GM23338 (cell line): ENCODE measurements around the gene TMEM242. TPM values are rescaled to one million over a fixed set of nuclear protein-coding genes. Genes with fewer than 3 reads are reported as not detected.

ENCODE experiments used
- ATAC-seq: fragments of 200-7000 bp; cut with Tn5 transposase; 3 replicates; pipeline ENCODE4 v1.9.1; 2020
- DNase-seq: peaks from one replicate; pipeline ENCODE4 v3.0.0-alpha.2; 2015; ENCODE audit warnings: low spot score
- H2AFZ ChIP-seq: fragments of 200-600 bp; sonication (generic); 2 replicates; pipeline ENCODE4 v1.8.0; 2016; ENCODE audit warnings: antibody characterized with exemption, mild to moderate bottlenecking, moderate library complexity
- H3F3A ChIP-seq: fragments of 200-600 bp; sonication (generic); replicated peaks from 2 replicates; pipeline ENCODE4 v1.8.0; 2017; ENCODE audit warnings: antibody characterized with exemption, mixed run types, low read depth
- H3K27ac ChIP-seq: fragments of 200-600 bp; sonication (generic); 2 replicates; pipeline ENCODE4 v1.6.1; 2016; ENCODE audit warnings: low read depth
- H3K27me3 ChIP-seq: fragments of 200-600 bp; sonication (generic); 2 replicates; pipeline ENCODE4 v1.8.0; 2016; ENCODE audit warnings: mild to moderate bottlenecking, mixed run types, moderate library complexity; ENCODE audit not compliant: insufficient read depth
- H3K36me3 ChIP-seq: fragments of 200-600 bp; sonication (generic); 2 replicates; pipeline ENCODE4 v1.8.0; 2016; ENCODE audit warnings: mild to moderate bottlenecking; ENCODE audit not compliant: insufficient read depth
- H3K4me1 ChIP-seq: fragments of 200-600 bp; sonication (generic); 2 replicates; pipeline ENCODE4 v1.8.0; 2016; ENCODE audit warnings: mild to moderate bottlenecking, moderate library complexity; ENCODE audit not compliant: insufficient read depth
- H3K4me2 ChIP-seq: fragments of 200-600 bp; sonication (generic); 2 replicates; pipeline ENCODE4 v1.7.1; 2017; ENCODE audit warnings: mixed run types
- H3K4me3 ChIP-seq: fragments of 200-600 bp; sonication (generic); 2 replicates; pipeline ENCODE4 v1.6.1; 2016; ENCODE audit warnings: mixed run types
- H3K79me2 ChIP-seq: fragments of 200-600 bp; sonication (generic); replicated peaks from 2 replicates; pipeline ENCODE4 v1.8.0; 2017; ENCODE audit warnings: mild to moderate bottlenecking; ENCODE audit not compliant: insufficient read depth
- H3K9me2 ChIP-seq: fragments of 200-600 bp; sonication (generic); 2 replicates; pipeline ENCODE4 v1.8.0; 2017; ENCODE audit not compliant: insufficient read depth
- H4K20me1 ChIP-seq: fragments of 200-600 bp; sonication (generic); replicated peaks from 2 replicates; pipeline ENCODE4 v1.8.0; 2017; ENCODE audit warnings: mild to moderate bottlenecking; ENCODE audit not compliant: insufficient read depth
- H3K27ac Mint-ChIP-seq: 2 replicates; pipeline ENCODE4 v1.8.0; 2020; ENCODE audit warnings: inconsistent platforms, mild to moderate bottlenecking, moderate library complexity, mixed read lengths
- H3K27me3 Mint-ChIP-seq: 3 replicates; pipeline ENCODE4 v1.8.0; 2022; ENCODE audit warnings: low read depth, mild to moderate bottlenecking, moderate library complexity, mixed read lengths, inconsistent platforms; ENCODE audit not compliant: insufficient read depth, poor library complexity
- H3K36me3 Mint-ChIP-seq: 3 replicates; pipeline ENCODE4 v1.8.0; 2021; ENCODE audit warnings: low read depth, mild to moderate bottlenecking, inconsistent platforms, moderate library complexity, mixed read lengths
- H3K4me1 Mint-ChIP-seq: 3 replicates; pipeline ENCODE4 v1.8.0; 2020; ENCODE audit warnings: mild to moderate bottlenecking, inconsistent platforms, mixed read lengths
- H3K4me3 Mint-ChIP-seq: 3 replicates; pipeline ENCODE4 v1.8.0; 2021; ENCODE audit warnings: moderate library complexity, mild to moderate bottlenecking, inconsistent platforms, mixed read lengths
- H3K9me3 Mint-ChIP-seq: 3 replicates; pipeline ENCODE4 v1.8.0; 2020; ENCODE audit warnings: moderate library complexity, mild to moderate bottlenecking, inconsistent platforms, mixed read lengths
- CREB1 ChIP-seq: fragments of 250-450 bp; sonication (Bioruptor Pico); IDR thresholded peaks from 2 replicates; pipeline ENCODE4 v1.5.0; 2020; ENCODE audit warnings: low read depth, mild to moderate bottlenecking, moderate library complexity
- CTCF ChIP-seq, 2 experiments: fragments of 200-600 bp in 1 of 2; sonication (generic) in 1 of 2; conservative IDR thresholded peaks; 2 replicates each; pipeline versions ENCODE4 v1.5.1 to v1.6.1; 2016 to 2017; ENCODE audit warnings: antibody characterized with exemption in 2 of 2, low read depth in 2 of 2, mild to moderate bottlenecking in 2 of 2, moderate library complexity in 1 of 2
- ETS1 ChIP-seq: IDR thresholded peaks from 2 replicates; pipeline ENCODE4 v1.6.1; 2016; ENCODE audit warnings: antibody characterized with exemption
- EZH2 ChIP-seq: fragments of 200-600 bp; sonication (generic); IDR thresholded peaks from one replicate; pipeline ENCODE4 v1.8.0; 2017; ENCODE audit warnings: antibody characterized with exemption, mild to moderate bottlenecking, low read depth; ENCODE audit not compliant: unreplicated experiment
- EZH2phosphoT487 ChIP-seq: fragments of 200-600 bp; sonication (generic); IDR thresholded peaks from one replicate; pipeline ENCODE4 v1.8.1; 2018; ENCODE audit warnings: antibody characterized with exemption; ENCODE audit not compliant: unreplicated experiment
- JUNB ChIP-seq: IDR thresholded peaks from one replicate; pipeline ENCODE4 v1.6.1; 2016; ENCODE audit warnings: antibody characterized with exemption; ENCODE audit not compliant: unreplicated experiment
- NANOG ChIP-seq: IDR thresholded peaks from 2 replicates; pipeline ENCODE4 v1.6.1; 2016; ENCODE audit warnings: antibody characterized with exemption, borderline replicate concordance
- POLR2AphosphoS5 ChIP-seq: IDR thresholded peaks from 2 replicates; pipeline ENCODE4 v1.6.1; 2016; ENCODE audit warnings: antibody characterized with exemption, low read depth
- REST ChIP-seq: IDR thresholded peaks from one replicate; pipeline ENCODE4 v1.6.1; 2018; ENCODE audit warnings: antibody characterized with exemption; ENCODE audit not compliant: unreplicated experiment
- STAT1 ChIP-seq: IDR thresholded peaks from one replicate; pipeline ENCODE4 v1.6.1; 2016; ENCODE audit warnings: antibody characterized with exemption; ENCODE audit not compliant: unreplicated experiment
- ZNF114 ChIP-seq: fragments of 250-450 bp; sonication (Bioruptor Pico); IDR thresholded peaks from 2 replicates; pipeline ENCODE4 v1.5.0; 2020; ENCODE audit warnings: mild to moderate bottlenecking, moderate library complexity
- ZNF331 ChIP-seq: fragments of 250-450 bp; sonication (Bioruptor Pico); IDR thresholded peaks from 2 replicates; pipeline ENCODE4 v1.5.0; 2020; ENCODE audit warnings: low read depth, mild to moderate bottlenecking, moderate library complexity
- ZNF462 ChIP-seq: fragments of 250-450 bp; sonication (Bioruptor Pico); IDR thresholded peaks from 2 replicates; pipeline ENCODE4 v1.5.0; 2020; ENCODE audit warnings: mild to moderate bottlenecking, moderate library complexity
- polyA plus RNA-seq: library from polyadenylated mRNA; unstranded; fragments of >200 nt; fragmentation: Nextera tagmentation; extraction: Ambion mirVana; gene quantifications from 2 replicates; pipeline ENCODE4 v1.2.1, GENCODE V29; 2016
- total RNA-seq: library from RNA; depleted of rRNA; stranded (reverse); fragments of >200 nt; shearing (Covaris generic); gene quantifications from 2 replicates; pipeline ENCODE4 v1.2.3, GENCODE V29; 2014

The TMEM242 gene
- total and polyA plus RNA-seq, 2 experiments from 2014 or later: 3.7 to 9.7 TPM

- DNase-seq: no peak
- H3K9me3 Mint-ChIP-seq: peaks cover 4% of the 10 kb centered on the region; the same call in 1 of the 3 replicates
- H3K4me3 Mint-ChIP-seq: no peak overlapping the region
- H3K36me3 Mint-ChIP-seq: no peaks in the 10 kb centered on the region
- Histone ChIP-seq H3K4me2 (no peak overlapping the region), H4K20me1 (no peaks in the 10 kb centered on the region), H3F3A (no peaks in the 10 kb centered on the region), H3K4me1 (peaks cover 15% of the 10 kb centered on the region), H3K27ac (no peak overlapping the region), H3K27me3 (peaks cover 21% of the 10 kb centered on the region), H3K36me3 (no peaks in the 10 kb centered on the region), H3K4me3 (peak overlapping the region; percentile 32; the same call in 1 of the 2 replicates), H3K9me2 (no peaks in the 10 kb centered on the region; the same call in 1 of the 2 replicates), H2AFZ (peak overlapping the region; percentile 94), H3K79me2 (no peaks in the 10 kb centered on the region)
- H3K27ac Mint-ChIP-seq: no peak overlapping the region
- TF ChIP-seq ZNF331 (CRISPR knock-in tag) (no peak), ZNF114 (CRISPR knock-in tag) (no peak), POLR2AphosphoS5 (no peak), ZNF462 (CRISPR knock-in tag) (no peak), EZH2phosphoT487 (no peak), ETS1 (no peak), JUNB (no peak), CTCF (conservative IDR thresholded peaks at IDR 0.05; ENCODE audit: low read depth in 2 of 2) (no peak), REST (no peak), STAT1 (no peak), EZH2 (no peak), NANOG (no peak), CREB1 (CRISPR knock-in tag) (no peak)
- no peak for ATAC-seq
- H3K4me1 Mint-ChIP-seq: peaks cover 25% of the 10 kb centered on the region
- H3K27me3 Mint-ChIP-seq: peaks cover 22% of the 10 kb centered on the region
Observed at GRCh38 chr6:157240960-157241311, 82.4 kb downstream of the TMEM242 start.
